OCI-LY1 (cell line): ENCODE measurements around the gene TEX26.

Experiments used
- H2AFZ ChIP-seq: fragments of 200-600 bp; sonication (generic), shearing (Covaris generic); 2 replicates; pipeline ENCODE4 v1.6.0; 2014; ENCODE audit warnings: antibody characterized with exemption, mild to moderate bottlenecking, low read length
- H3F3A ChIP-seq: fragments of 200-600 bp; sonication (generic), shearing (Covaris generic); 2 replicates; pipeline ENCODE4 v1.6.0; 2014; ENCODE audit warnings: mild to moderate bottlenecking, antibody characterized with exemption, low read length, moderate library complexity; ENCODE audit not compliant: insufficient read depth
- H3K27ac ChIP-seq: fragments of 200-600 bp; sonication (generic); 2 replicates; pipeline ENCODE4 v1.5.1; 2014; ENCODE audit warnings: low read length, mixed run types, mild to moderate bottlenecking, low read depth; ENCODE audit not compliant: poor library complexity, severe bottlenecking
- H3K27me3 ChIP-seq: fragments of 200-600 bp; sonication (generic); 2 replicates; pipeline ENCODE4 v1.6.0; 2014; ENCODE audit warnings: antibody characterized with exemption, mild to moderate bottlenecking, low read length, moderate library complexity; ENCODE audit not compliant: insufficient read depth
- H3K36me3 ChIP-seq: fragments of 200-600 bp; sonication (generic); 2 replicates; pipeline ENCODE4 v1.6.1; 2014; ENCODE audit warnings: mild to moderate bottlenecking, antibody characterized with exemption, low read length, moderate library complexity, mixed read lengths; ENCODE audit not compliant: insufficient read depth
- H3K4me1 ChIP-seq: fragments of 200-600 bp; sonication (generic); 2 replicates; pipeline ENCODE4 v1.5.1; 2014; ENCODE audit warnings: mild to moderate bottlenecking, low read length, moderate library complexity; ENCODE audit not compliant: insufficient read depth, severe bottlenecking
- H3K4me2 ChIP-seq: fragments of 200-600 bp; sonication (generic), shearing (Covaris generic); 2 replicates; pipeline ENCODE4 v1.6.1; 2014; ENCODE audit warnings: low read length
- H3K4me3 ChIP-seq: fragments of 200-600 bp; sonication (generic); 2 replicates; pipeline ENCODE4 v1.5.1; 2014; ENCODE audit warnings: low read length, low read depth, mild to moderate bottlenecking, mixed read lengths; ENCODE audit not compliant: poor library complexity, severe bottlenecking
- H3K79me2 ChIP-seq: fragments of 200-600 bp; shearing (Covaris generic); 2 replicates; pipeline ENCODE4 v1.6.1; 2016; ENCODE audit warnings: mixed run types, low read length, mixed read lengths; ENCODE audit not compliant: insufficient read depth
- H3K9ac ChIP-seq: fragments of 200-600 bp; sonication (generic), shearing (Covaris generic); 2 replicates; pipeline ENCODE4 v1.6.1; 2014; ENCODE audit warnings: mild to moderate bottlenecking, low read length, mixed read lengths
- H3K9me2 ChIP-seq: fragments of 200-600 bp; sonication (generic), shearing (Covaris generic); 2 replicates; pipeline ENCODE4 v1.6.1; 2014; ENCODE audit warnings: low read depth, mild to moderate bottlenecking, low read length, mixed read lengths
- H3K9me3 ChIP-seq: fragments of 200-600 bp; shearing (Covaris generic); 2 replicates; pipeline ENCODE4 v1.6.1; 2014; ENCODE audit warnings: low read length, mixed read lengths
- H4K20me1 ChIP-seq: fragments of 200-600 bp; sonication (generic), shearing (Covaris generic); 2 replicates; pipeline ENCODE4 v1.6.0; 2016; ENCODE audit warnings: mild to moderate bottlenecking, low read length; ENCODE audit not compliant: insufficient read depth
- EZH2 ChIP-seq: fragments of 200-600 bp; sonication (generic), shearing (Covaris generic); IDR thresholded peaks from 2 replicates; pipeline ENCODE4 v1.8.0; 2017; ENCODE audit warnings: borderline replicate concordance, mixed run types, mild to moderate bottlenecking, antibody characterized with exemption, low read length, moderate library complexity, mixed read lengths
- TF ChIP-seq, protein P1 (sequence below): fragments of 200-600 bp; sonication (generic), shearing (Covaris generic); IDR thresholded peaks from 2 replicates; pipeline ENCODE4 v1.5.1; 2017; ENCODE audit warnings: mild to moderate bottlenecking, antibody characterized with exemption, low read length, moderate library complexity, mixed read lengths

TEX26 gene

DNA sequence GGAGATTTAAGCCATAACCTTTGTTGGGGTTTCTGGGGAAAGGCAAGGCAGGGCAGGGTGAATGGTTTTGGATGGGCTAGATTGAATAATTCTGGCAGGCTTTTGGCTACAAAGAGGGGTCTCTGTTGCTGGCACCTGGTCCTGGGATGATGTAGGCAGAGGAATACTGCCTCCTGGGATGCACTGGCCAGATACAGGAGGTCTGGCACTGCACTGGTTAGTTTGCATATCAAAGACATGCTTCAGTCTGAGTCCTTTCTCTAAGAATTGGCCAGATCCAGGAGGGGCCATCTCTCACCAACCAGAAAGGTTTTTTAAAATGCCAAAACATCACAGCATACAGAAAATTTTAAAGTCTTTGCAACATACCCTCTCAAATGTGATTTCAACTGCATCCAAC is 34.4 kb upstream of the TEX26 start:
- H3K27ac ChIP-seq, result no peak overlapping the region
- H2AFZ ChIP-seq, result no peak overlapping the region
- no peaks in the 10 kb centered on the region for H3K4me1 ChIP-seq
- no peaks in the 10 kb centered on the region for H3K9me3 ChIP-seq
- no peaks in the 10 kb centered on the region for H4K20me1 ChIP-seq
- H3F3A ChIP-seq, result no peaks in the 10 kb centered on the region
- H3K4me3 ChIP-seq, result no peak overlapping the region
- no peak overlapping the region for H3K9ac ChIP-seq
- no peak for TF ChIP-seq EZH2
- no peak overlapping the region for H3K4me2 ChIP-seq
- H3K27me3 ChIP-seq, result no peaks in the 10 kb centered on the region
- no peaks in the 10 kb centered on the region for H3K36me3 ChIP-seq
- no peaks in the 10 kb centered on the region for H3K9me2 ChIP-seq
- no peaks in the 10 kb centered on the region for H3K79me2 ChIP-seq

DNA sequence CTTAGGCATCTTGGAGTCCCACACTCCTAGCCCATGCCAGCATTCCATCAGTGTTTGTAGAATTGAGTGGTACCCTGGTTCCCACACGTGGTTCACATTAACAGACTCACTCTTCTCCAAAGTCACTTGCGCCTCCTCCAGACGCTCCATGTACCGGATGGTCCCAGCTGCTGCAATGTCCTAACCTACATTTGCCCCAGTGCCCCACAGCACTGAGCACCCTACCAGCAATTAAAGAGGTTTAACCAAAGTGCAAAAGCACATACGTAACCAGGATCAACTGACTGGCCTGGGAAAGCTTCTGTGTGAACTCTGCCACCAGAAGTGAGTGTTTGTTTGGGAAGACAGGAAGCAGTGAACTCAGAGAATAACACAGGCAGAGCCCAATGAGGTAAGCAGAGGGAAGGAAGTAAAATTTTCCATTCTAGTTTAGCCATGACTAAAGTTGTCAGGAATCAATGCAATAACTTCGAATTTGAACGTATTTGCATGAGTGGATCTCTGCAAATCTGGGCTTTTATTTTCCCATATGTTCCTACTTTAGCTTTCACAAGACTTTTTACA is 33.7 kb upstream of the TEX26 start:
- no peak overlapping the region for H3K9ac ChIP-seq

DNA sequence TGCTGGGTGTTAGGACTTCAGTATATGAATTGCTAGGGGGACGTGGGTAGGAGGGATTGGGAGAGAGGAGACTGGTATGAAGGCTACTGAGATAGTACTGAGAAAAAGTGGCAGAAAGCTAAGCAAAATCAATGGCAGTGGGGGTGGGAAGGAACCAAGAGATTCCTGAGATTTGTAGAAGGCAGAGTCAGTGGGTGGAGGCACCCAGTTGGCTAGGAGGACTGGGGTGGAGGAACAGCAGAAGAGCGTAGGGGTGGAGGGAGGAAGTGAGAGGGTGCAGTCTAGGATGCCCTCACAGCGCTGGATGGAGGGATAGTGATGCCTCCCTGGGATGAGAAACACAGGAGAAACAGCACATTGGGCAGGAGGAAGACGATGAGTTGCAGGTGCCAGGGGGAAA is 32.0 kb upstream of the TEX26 start:
- Histone ChIP-seq H3K79me2 (no peaks in the 10 kb centered on the region), H3K4me1 (no peaks in the 10 kb centered on the region), H3K9ac (no peak overlapping the region), H3K27me3 (no peaks in the 10 kb centered on the region), H2AFZ (no peak overlapping the region), H3K4me3 (no peak overlapping the region), H3K9me2 (no peaks in the 10 kb centered on the region), H3K36me3 (no peaks in the 10 kb centered on the region), H3K4me2 (no peak overlapping the region), H4K20me1 (no peaks in the 10 kb centered on the region), H3K27ac (no peak overlapping the region), H3K9me3 (no peaks in the 10 kb centered on the region), H3F3A (no peaks in the 10 kb centered on the region)
- TF ChIP-seq EZH2, result no peak
- TF ChIP-seq, protein P1, sequence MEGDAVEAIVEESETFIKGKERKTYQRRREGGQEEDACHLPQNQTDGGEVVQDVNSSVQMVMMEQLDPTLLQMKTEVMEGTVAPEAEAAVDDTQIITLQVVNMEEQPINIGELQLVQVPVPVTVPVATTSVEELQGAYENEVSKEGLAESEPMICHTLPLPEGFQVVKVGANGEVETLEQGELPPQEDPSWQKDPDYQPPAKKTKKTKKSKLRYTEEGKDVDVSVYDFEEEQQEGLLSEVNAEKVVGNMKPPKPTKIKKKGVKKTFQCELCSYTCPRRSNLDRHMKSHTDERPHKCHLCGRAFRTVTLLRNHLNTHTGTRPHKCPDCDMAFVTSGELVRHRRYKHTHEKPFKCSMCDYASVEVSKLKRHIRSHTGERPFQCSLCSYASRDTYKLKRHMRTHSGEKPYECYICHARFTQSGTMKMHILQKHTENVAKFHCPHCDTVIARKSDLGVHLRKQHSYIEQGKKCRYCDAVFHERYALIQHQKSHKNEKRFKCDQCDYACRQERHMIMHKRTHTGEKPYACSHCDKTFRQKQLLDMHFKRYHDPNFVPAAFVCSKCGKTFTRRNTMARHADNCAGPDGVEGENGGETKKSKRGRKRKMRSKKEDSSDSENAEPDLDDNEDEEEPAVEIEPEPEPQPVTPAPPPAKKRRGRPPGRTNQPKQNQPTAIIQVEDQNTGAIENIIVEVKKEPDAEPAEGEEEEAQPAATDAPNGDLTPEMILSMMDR, result no peak

More for the DNA sequence above, 33.7 kb upstream of the TEX26 start:
- Histone ChIP-seq H3K9me3 (no peaks in the 10 kb centered on the region), H3K27ac (no peak overlapping the region), H3K4me1 (no peaks in the 10 kb centered on the region), H3K4me2 (no peak overlapping the region), H4K20me1 (no peaks in the 10 kb centered on the region), H3K9me2 (no peaks in the 10 kb centered on the region), H3F3A (no peaks in the 10 kb centered on the region), H2AFZ (no peak overlapping the region), H3K36me3 (no peaks in the 10 kb centered on the region), H3K27me3 (no peaks in the 10 kb centered on the region), H3K79me2 (no peaks in the 10 kb centered on the region), H3K4me3 (no peak overlapping the region)
- TF ChIP-seq, protein P1, result no peak
- TF ChIP-seq EZH2, result no peak

DNA sequence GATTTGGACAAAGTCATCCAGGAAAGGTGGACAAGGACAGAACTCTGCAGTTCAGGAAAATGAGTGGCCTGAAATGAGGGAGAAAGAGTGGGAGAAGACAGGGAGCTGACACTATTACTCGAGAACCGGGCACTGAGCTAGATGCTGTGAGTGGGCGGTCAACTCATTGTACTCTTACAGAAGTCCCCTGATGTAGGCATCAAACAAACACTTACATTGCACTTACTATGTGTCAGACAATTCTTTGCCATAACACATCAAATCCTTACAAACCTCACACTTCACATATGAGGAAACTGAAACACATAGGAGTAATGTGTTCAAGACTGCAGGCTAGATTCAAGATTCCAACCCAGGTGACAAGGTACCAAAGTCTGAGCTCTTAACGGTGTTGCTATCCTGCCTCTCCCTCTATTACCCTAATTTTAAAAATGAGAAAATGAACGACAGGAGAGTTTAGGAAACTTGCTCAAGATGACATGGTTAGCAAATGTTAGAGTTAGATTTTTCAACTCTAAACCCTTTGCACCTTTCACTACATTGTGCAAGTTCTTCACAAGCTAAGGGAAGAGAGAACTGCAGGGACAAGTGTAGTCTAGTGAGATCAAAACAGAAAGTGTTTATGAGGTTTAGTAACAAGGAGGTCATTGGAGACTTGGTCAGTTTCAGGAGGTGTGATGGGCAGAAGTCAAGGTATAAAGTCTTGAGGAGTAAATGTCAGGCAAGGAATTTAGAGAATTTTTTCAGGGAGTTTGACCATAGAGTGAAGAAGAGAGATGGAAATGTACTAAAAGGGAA is 31.3 kb upstream of the TEX26 start:
- no peaks in the 10 kb centered on the region for H3K36me3 ChIP-seq
- no peak overlapping the region for H3K27ac ChIP-seq
- H3K4me2 ChIP-seq, result no peak overlapping the region
- H3K9me3 ChIP-seq, result no peaks in the 10 kb centered on the region
- no peaks in the 10 kb centered on the region for H3K4me1 ChIP-seq
- no peaks in the 10 kb centered on the region for H3K9me2 ChIP-seq
- H3K79me2 ChIP-seq, result no peaks in the 10 kb centered on the region
- no peak overlapping the region for H3K9ac ChIP-seq
- no peak for TF ChIP-seq EZH2
- TF ChIP-seq, protein P1, result no peak
- H3K27me3 ChIP-seq, result no peaks in the 10 kb centered on the region
- no peaks in the 10 kb centered on the region for H3F3A ChIP-seq
- no peak overlapping the region for H3K4me3 ChIP-seq
- no peak overlapping the region for H2AFZ ChIP-seq
- H4K20me1 ChIP-seq, result no peaks in the 10 kb centered on the region
